K562 (cell line): ENCODE measurements around the gene RPS2. TPM values are rescaled to one million over a fixed set of nuclear protein-coding genes. Genes with fewer than 3 reads are reported as not detected.

Experiments used
- ASH1L ChIP-seq: fragments of 450-650 bp; IDR thresholded peaks from 2 replicates; pipeline ENCODE4 v1.6.1; 2018; ENCODE audit warnings: borderline replicate concordance, mild to moderate bottlenecking, low read depth; ENCODE audit not compliant: partially characterized antibody
- CHCHD3 ChIP-seq: fragments of 250-450 bp; sonication (Bioruptor Pico); IDR thresholded peaks from 2 replicates; pipeline ENCODE4 v2.1.2; 2022; ENCODE audit warnings: mild to moderate bottlenecking
- CREBBP ChIP-seq: IDR thresholded peaks from one replicate; pipeline ENCODE4 v1.6.1; 2012; ENCODE audit warnings: low read depth, mild to moderate bottlenecking, control low read depth, inconsistent platforms, low read length
- EGR1 ChIP-seq: fragments of 450-650 bp; conservative IDR thresholded peaks from 2 replicates; pipeline ENCODE4 v1.6.1; 2017; ENCODE audit warnings: mild to moderate bottlenecking
- KHSRP ChIP-seq: fragments of 450-650 bp; IDR thresholded peaks from 2 replicates; pipeline ENCODE4 v1.6.1; 2017
- MAZ ChIP-seq, 2 experiments: fragments of 450-650 bp in 1 of 2; sonication (generic) in 1 of 2; formaldehyde crosslinking; IDR thresholded peaks in 1 of 2; conservative IDR thresholded peaks in 1 of 2; 2 replicates each; pipeline versions ENCODE4 v1.4.0 to v1.5.0; 2020; ENCODE audit warnings: mild to moderate bottlenecking in 1 of 2, missing genetic modification reagents in 1 of 2
- MYC ChIP-seq, 2 experiments: fragments of 250-450 bp in 1 of 2; sonication (Bioruptor Pico) in 1 of 2; IDR thresholded peaks; 2 replicates each; pipeline versions ENCODE4 v1.5.1 to v1.6.1; 2012 to 2021; ENCODE audit warnings: low read depth in 2 of 2, borderline replicate concordance in 1 of 2, improper control_type of control experiment in 1 of 2, low read length in 1 of 2, mild to moderate bottlenecking in 1 of 2, moderate library complexity in 1 of 2
- RBBP5 ChIP-seq: fragments of 200-600 bp; sonication (generic); IDR thresholded peaks from 2 replicates; pipeline ENCODE4 v1.6.1; 2012; ENCODE audit warnings: borderline replicate concordance, mild to moderate bottlenecking, low read length, control low read depth, inconsistent platforms; ENCODE audit not compliant: insufficient read depth, poor library complexity, severe bottlenecking
- SIN3A ChIP-seq, 2 experiments: fragments of 150-350 bp in 1 of 2; IDR thresholded peaks; 2 replicates each; pipeline ENCODE4 v1.6.1; 2011 to 2016; ENCODE audit warnings: borderline replicate concordance in 2 of 2, low read depth in 2 of 2, low read length in 2 of 2, mild to moderate bottlenecking in 2 of 2, moderate library complexity in 2 of 2; ENCODE audit not compliant: control insufficient read depth in 1 of 2
- SMAD1 ChIP-seq: fragments of 150-350 bp; IDR thresholded peaks from 2 replicates; pipeline ENCODE4 v1.6.1; 2014; ENCODE audit warnings: low read length, low read depth; ENCODE audit not compliant: partially characterized antibody
- SMAD4 ChIP-seq: fragments of 250-450 bp; sonication (Bioruptor Pico); conservative IDR thresholded peaks from 2 replicates; pipeline ENCODE4 v1.8.0; 2021; ENCODE audit warnings: inconsistent platforms, mild to moderate bottlenecking, moderate library complexity
- TAF9B ChIP-seq: fragments of 450-650 bp; IDR thresholded peaks from 2 replicates; pipeline ENCODE4 v1.6.1; 2018; ENCODE audit warnings: mild to moderate bottlenecking; ENCODE audit not compliant: partially characterized antibody
- WHSC1 ChIP-seq: IDR thresholded peaks from one replicate; pipeline ENCODE4 v1.6.1; 2012; ENCODE audit warnings: low read length, control low read depth, inconsistent platforms
- YY1 ChIP-seq, 3 experiments: IDR thresholded peaks; 2 replicates each; pipeline ENCODE4 v1.6.1; 2011; ENCODE audit warnings: low read length in 2 of 3, mild to moderate bottlenecking in 2 of 3, moderate library complexity in 2 of 3, borderline replicate concordance in 1 of 3, control low read depth in 1 of 3, low read depth in 1 of 3; ENCODE audit not compliant: insufficient read depth in 3 of 3, insufficient replicate concordance in 2 of 3, control insufficient read depth in 1 of 3, insufficient read length in 1 of 3; ENCODE audit errors: extremely low read depth in 1 of 3
- ZNF12 ChIP-seq: sonication (generic); formaldehyde crosslinking; IDR thresholded peaks from 2 replicates; pipeline ENCODE4 v1.4.0; 2020; ENCODE audit warnings: mild to moderate bottlenecking, missing genetic modification reagents
- ZNF146 ChIP-seq: IDR thresholded peaks from one replicate; pipeline ENCODE4 v1.6.1; 2018; ENCODE audit warnings: missing compliant biosample characterization; ENCODE audit not compliant: unreplicated experiment
- ZNF311 ChIP-seq: fragments of 250-450 bp; sonication (Bioruptor Pico); IDR thresholded peaks from 2 replicates; pipeline ENCODE4 v1.4.0; 2020; ENCODE audit warnings: mild to moderate bottlenecking, moderate library complexity
- ZNF583 ChIP-seq: fragments of 250-450 bp; sonication (Bioruptor Pico); IDR thresholded peaks from 2 replicates; pipeline ENCODE4 v1.4.0; 2020
- ZNF589 ChIP-seq: fragments of 200-800 bp; sonication (Bioruptor generic); IDR thresholded peaks from 2 replicates; pipeline ENCODE4 v1.6.1; 2016; ENCODE audit warnings: low read depth, missing genetic modification characterization, missing compliant biosample characterization
- polyA plus RNA-seq, 8 experiments: library from polyadenylated mRNA; depleted of rRNA in 4 of 8; stranded (reverse) in 5 of 8; unstranded in 3 of 8; fragments of >200 nt; fragmentation: Nextera tagmentation in 2 of 8; fragmentation: Illumina TruSeq in 1 of 8; extraction: Ambion mirVana in 2 of 8; extraction: Trizol in 1 of 8; gene quantifications; 2 replicates each; pipeline versions ENCODE4 v1.2.1 to v1.2.3, GENCODE V29; 2011 to 2014; ENCODE audit warnings: inconsistent platforms in 1 of 8, missing spikeins in 1 of 8
- total RNA-seq, 7 experiments: library from RNA; depleted of rRNA in 6 of 7; stranded (reverse); fragments of >200 nt in 6 of 7; fragmentation: Illumina TruSeq in 2 of 7; extraction: Trizol in 2 of 7; gene quantifications; 2 replicates each; pipeline versions ENCODE4 v1.2.1 to v1.2.3, GENCODE V29; 2011 to 2021; ENCODE audit warnings: low replicate concordance in 1 of 7
- TF ChIP-seq, protein P1 (sequence below): conservative IDR thresholded peaks from 2 replicates; pipeline ENCODE4 v1.6.1; 2011; ENCODE audit warnings: low read depth, mild to moderate bottlenecking, low read length; ENCODE audit not compliant: control insufficient read depth
- TF ChIP-seq, protein P2 (sequence below): fragments of 450-650 bp; formaldehyde crosslinking; IDR thresholded peaks from 2 replicates; pipeline ENCODE4 v1.4.0; 2020; ENCODE audit warnings: mild to moderate bottlenecking, moderate library complexity
- TF ChIP-seq, protein P3 (sequence below): fragments of 450-650 bp; IDR thresholded peaks from 2 replicates; pipeline ENCODE4 v1.6.1; 2016; ENCODE audit warnings: antibody characterized with exemption

The RPS2 gene
- total and polyA plus RNA-seq, 9 of the 15 experiments (the other 6 are each of a cell fraction or from before 2014, with no cell fraction given) = 834 to 4,794 (median 3,793) TPM

DNA sequence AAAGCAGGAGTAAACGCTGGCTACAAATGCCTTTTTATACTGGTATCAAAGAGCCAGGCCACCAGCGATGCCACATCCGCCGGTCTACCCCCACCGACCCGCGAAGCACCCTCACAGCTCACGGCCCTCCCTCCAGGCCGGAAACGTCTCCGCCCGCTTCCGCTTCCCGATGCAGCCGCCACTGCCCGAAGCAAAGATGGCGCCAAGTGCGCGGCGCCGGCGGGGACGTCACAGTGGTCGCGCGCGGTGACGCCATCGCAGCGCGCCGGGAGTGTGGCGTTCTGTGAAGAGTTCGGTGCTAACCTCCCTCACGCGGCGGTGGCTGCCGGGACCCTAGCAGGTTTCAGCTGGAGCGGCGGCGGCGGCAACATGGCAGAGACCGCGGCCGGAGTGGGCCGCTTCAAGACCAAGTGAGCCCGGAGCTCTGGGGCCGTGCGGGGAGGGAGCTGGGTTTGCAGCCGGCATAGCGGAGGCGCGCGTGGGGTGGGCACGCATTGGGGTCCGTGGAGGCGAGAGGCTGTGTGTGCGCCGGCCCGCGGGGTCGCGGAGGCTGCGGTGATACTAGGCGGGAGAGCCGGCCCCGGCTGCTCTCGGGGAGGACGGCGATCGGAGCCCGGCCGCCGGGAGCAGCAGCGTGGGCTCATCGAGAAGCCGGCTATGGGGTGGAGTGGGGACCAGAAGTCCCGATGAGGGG, 7.3 kb upstream of the RPS2 start, which contains the start of gene TBL3 (continued):
- TF ChIP-seq, protein P1, sequence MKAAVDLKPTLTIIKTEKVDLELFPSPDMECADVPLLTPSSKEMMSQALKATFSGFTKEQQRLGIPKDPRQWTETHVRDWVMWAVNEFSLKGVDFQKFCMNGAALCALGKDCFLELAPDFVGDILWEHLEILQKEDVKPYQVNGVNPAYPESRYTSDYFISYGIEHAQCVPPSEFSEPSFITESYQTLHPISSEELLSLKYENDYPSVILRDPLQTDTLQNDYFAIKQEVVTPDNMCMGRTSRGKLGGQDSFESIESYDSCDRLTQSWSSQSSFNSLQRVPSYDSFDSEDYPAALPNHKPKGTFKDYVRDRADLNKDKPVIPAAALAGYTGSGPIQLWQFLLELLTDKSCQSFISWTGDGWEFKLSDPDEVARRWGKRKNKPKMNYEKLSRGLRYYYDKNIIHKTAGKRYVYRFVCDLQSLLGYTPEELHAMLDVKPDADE = peak; percentile 98
- peak; percentile 93 for TF ChIP-seq EGR1
- TF ChIP-seq ASH1L = no peak
- no peak for TF ChIP-seq CHCHD3 (CRISPR knock-in tag)
- peak; percentile 99 for TF ChIP-seq KHSRP
- TF ChIP-seq MAZ (CRISPR knock-in tag; conservative IDR thresholded peaks at IDR 0.05 in 1 of 2, IDR thresholded peaks at IDR 0.05 in 1 of 2) = peak; percentile 95
- TF ChIP-seq, protein P2, sequence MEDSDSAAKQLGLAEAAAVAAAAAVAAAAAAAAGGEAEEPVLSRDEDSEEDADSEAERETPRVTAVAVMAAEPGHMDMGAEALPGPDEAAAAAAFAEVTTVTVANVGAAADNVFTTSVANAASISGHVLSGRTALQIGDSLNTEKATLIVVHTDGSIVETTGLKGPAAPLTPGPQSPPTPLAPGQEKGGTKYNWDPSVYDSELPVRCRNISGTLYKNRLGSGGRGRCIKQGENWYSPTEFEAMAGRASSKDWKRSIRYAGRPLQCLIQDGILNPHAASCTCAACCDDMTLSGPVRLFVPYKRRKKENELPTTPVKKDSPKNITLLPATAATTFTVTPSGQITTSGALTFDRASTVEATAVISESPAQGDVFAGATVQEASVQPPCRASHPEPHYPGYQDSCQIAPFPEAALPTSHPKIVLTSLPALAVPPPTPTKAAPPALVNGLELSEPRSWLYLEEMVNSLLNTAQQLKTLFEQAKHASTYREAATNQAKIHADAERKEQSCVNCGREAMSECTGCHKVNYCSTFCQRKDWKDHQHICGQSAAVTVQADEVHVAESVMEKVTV (CRISPR knock-in tag) = peak; percentile 27; the same call in 1 of the 2 replicates
- TF ChIP-seq SMAD1 = no peak
- TF ChIP-seq ZNF12 (CRISPR knock-in tag) = peak; percentile 84; the same call in 1 of the 2 replicates
- peak; percentile 41; the same call in 1 of the 2 replicates for TF ChIP-seq ZNF583 (CRISPR knock-in tag)
- TF ChIP-seq SMAD4 (CRISPR knock-in tag) = peak; percentile 81
- TF ChIP-seq ZNF311 (CRISPR knock-in tag) = 0 out of 2 replicates have a peak, but pooled peaks have one; percentile 58
- peak; percentile 69 for TF ChIP-seq TAF9B
- peak; percentile 95 for TF ChIP-seq RBBP5
- peak; percentile 95 to 99 for TF ChIP-seq SIN3A (IDR thresholded peaks at IDR 0.05; ENCODE audit: borderline replicate concordance in 2 of 2, control insufficient read depth in 1 of 2, low read depth in 2 of 2, low read length in 2 of 2)
- peak; percentile 97 for TF ChIP-seq MYC (IDR thresholded peaks at IDR 0.05; ENCODE audit: low read depth, low read length)
- 0 out of 2 replicates have a peak, but pooled peaks have one; percentile 48 for TF ChIP-seq MYC (CRISPR knock-in tag; IDR thresholded peaks at IDR 0.05; ENCODE audit: borderline replicate concordance, low read depth)
- no peak for TF ChIP-seq ZNF146 (CRISPR knock-in tag)
- TF ChIP-seq, protein P3, sequence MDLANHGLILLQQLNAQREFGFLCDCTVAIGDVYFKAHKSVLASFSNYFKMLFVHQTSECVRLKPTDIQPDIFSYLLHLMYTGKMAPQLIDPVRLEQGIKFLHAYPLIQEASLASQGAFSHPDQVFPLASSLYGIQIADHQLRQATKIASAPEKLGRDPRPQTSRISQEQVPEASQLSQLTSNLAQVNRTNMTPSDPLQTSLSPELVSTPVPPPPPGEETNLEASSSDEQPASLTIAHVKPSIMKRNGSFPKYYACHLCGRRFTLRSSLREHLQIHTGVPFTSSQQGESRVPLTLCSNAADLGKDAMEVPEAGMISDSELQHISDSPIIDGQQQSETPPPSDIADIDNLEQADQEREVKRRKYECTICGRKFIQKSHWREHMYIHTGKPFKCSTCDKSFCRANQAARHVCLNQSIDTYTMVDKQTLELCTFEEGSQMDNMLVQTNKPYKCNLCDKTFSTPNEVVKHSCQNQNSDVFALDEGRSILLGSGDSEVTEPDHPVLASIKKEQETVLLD = no peak
- TF ChIP-seq YY1 (IDR thresholded peaks at IDR 0.05; ENCODE audit: borderline replicate concordance in 1 of 3, control insufficient read depth in 1 of 3, extremely low read depth in 1 of 3, insufficient read depth in 3 of 3, insufficient read length in 1 of 3, insufficient replicate concordance in 2 of 3, low read depth in 1 of 3, low read length in 2 of 3) = peak; percentile 99 to 100 (median 100)
- no peak for TF ChIP-seq CREBBP
- TF ChIP-seq ZNF589 (CRISPR knock-in tag) = no peak; the same call in 1 of the 2 replicates
- TF ChIP-seq WHSC1 = no peak
